DMS 273 (cell line): Measurements from ENCODE around the gene PFN1.

Experiments used
- DNase-seq: peaks from one replicate; lab custom pipeline; 2025; ENCODE audit not compliant: unreplicated experiment; lab: John Stamatoyannopoulos, UW

The PFN1 gene

DNA sequence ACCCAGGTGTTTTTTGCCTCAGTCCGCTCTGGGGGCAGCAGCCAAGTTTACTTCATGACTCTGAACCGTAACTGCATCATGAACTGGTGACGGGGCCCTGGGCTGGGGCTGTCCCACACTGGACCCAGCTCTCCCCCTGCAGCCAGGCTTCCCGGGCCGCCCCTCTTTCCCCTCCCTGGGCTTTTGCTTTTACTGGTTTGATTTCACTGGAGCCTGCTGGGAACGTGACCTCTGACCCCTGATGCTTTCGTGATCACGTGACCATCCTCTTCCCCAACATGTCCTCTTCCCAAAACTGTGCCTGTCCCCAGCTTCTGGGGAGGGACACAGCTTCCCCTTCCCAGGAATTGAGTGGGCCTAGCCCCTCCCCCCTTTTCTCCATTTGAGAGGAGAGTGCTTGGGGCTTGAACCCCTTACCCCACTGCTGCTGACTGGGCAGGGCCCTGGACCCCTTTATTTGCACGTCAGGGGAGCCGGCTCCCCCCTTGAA, 51.1 kb downstream of the PFN1 start:
- DNase-seq: no peak

DNA sequence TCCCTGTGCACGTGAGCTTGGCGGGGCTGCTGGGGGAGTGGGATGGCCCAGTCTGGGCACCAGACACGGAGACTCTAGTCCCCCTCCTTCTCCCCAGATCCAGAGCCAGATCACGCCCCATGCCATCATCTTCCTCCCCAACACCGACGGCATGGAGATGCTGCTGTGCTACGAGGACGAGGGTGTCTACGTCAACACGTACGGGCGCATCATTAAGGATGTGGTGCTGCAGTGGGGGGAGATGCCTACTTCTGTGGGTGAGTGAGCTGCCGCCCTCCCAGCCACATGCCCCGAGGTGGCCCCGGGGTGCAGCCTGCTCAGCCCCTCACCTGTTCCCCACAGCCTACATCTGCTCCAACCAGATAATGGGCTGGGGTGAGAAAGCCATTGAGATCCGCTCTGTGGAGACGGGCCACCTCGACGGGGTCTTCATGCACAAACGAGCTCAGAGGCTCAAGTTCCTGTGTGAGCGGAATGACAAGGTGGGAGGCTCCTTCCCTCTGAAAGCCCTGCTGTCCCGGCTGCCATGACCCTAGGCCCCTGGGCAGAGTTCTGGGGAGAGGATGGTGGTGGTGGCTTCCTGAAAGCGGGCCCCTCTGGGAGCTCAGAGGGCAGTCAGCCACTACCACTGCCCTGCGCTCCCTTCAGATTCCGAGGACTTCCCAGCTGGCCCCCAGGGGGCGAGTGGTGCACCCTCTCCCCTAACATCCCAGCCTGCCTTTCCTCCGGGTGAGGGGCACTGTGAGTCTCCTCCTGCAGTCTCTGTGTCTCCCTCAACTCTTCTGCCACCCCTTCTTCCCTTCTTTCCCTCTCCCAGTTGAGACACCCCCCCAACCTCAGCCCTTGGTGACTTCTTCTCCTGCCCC, 51.8 kb downstream of the PFN1 start:
- DNase-seq: no peak

DNA sequence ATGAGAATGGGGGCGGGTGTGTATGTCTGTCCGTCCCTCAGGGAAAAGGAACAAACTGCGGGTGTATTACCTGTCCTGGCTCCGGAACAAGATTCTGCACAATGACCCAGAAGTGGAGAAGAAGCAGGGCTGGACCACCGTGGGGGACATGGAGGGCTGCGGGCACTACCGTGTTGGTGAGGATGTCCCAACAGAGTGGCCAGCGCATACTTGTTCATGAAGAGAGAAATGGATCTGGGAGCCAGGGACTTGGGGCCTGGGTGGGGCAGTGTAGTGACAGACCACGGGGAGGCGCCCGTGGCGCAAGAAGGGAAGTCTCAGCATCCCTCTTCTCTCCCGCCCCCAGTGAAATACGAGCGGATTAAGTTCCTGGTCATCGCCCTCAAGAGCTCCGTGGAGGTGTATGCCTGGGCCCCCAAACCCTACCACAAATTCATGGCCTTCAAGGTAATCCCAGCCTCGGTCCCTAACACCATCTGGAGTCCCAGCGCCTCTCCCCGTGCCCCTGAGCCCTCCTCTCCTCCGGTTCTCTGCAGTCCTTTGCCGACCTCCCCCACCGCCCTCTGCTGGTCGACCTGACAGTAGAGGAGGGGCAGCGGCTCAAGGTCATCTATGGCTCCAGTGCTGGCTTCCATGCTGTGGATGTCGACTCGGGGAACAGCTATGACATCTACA, 52.5 kb downstream of the PFN1 start:
- DNase-seq: no peak
